Sigmoid colon (tissue), 7 donors: ENCODE data around the gene SUPT20H. TPM values are rescaled to one million over a fixed set of nuclear protein-coding genes. Genes with fewer than 3 reads are reported as not detected.

Experiments
- DNase-seq: peaks from one replicate; pipeline ENCODE4 v3.0.0-alpha.2; 2019
- H3K27ac ChIP-seq, 4 donors: fragments of 200-600 bp; sonication (generic); one replicate each; pipeline ENCODE4 v1.5.1; 2016 to 2019; ENCODE audit warnings: mild to moderate bottlenecking in 1 of 4
- H3K27me3 ChIP-seq, 3 donors: fragments of 200-600 bp; sonication (generic); one replicate each; pipeline ENCODE4 v1.5.1; 2019; ENCODE audit warnings: mild to moderate bottlenecking in 1 of 3
- H3K36me3 ChIP-seq, 4 donors: fragments of 200-600 bp; sonication (generic); one replicate each; pipeline ENCODE4 v1.5.1; 2016 to 2019
- H3K4me1 ChIP-seq, 4 donors: fragments of 200-600 bp; sonication (generic); one replicate each; pipeline ENCODE4 v1.5.1; 2017 to 2019
- H3K4me3 ChIP-seq, 4 donors: fragments of 200-600 bp; sonication (generic); one replicate each; pipeline ENCODE4 v1.5.1; 2017 to 2019; ENCODE audit warnings: mild to moderate bottlenecking in 2 of 4, moderate library complexity in 1 of 4
- H3K9me3 ChIP-seq, 4 donors: fragments of 200-600 bp in 3 of 4; sonication (generic) in 3 of 4; one replicate each; pipeline versions ENCODE4 v1.5.1 to v1.6.1; 2013 to 2019
- CTCF ChIP-seq, 4 experiments: fragments of 450-650 bp in 3 of 4; fragments of 200-600 bp in 1 of 4; IDR thresholded peaks; one replicate each; pipeline ENCODE4 v1.5.1; 2016 to 2019; ENCODE audit warnings: antibody characterized with exemption in 4 of 4, mild to moderate bottlenecking in 3 of 4, moderate library complexity in 2 of 4
- EP300 ChIP-seq, 4 donors: sonication (generic); formaldehyde crosslinking; IDR thresholded peaks; one replicate each; pipeline ENCODE4 v1.6.1; 2017; ENCODE audit warnings: antibody characterized with exemption in 4 of 4
- POLR2A ChIP-seq, 2 donors: fragments of 450-650 bp; IDR thresholded peaks; one replicate each; pipeline ENCODE4 v1.6.1; 2016; ENCODE audit warnings: antibody characterized with exemption in 2 of 2, mild to moderate bottlenecking in 2 of 2, moderate library complexity in 2 of 2
- POLR2AphosphoS5 ChIP-seq, 4 donors: sonication (generic); formaldehyde crosslinking; IDR thresholded peaks; one replicate each; pipeline ENCODE4 v1.6.1; 2017; ENCODE audit warnings: antibody characterized with exemption in 4 of 4
- WGBS, 2 donors: extraction: QIAGEN DNeasy Blood & Tissue Kit; methylation state at CpG; one replicate each; pipeline ENCODE4 v1.1.7; 2013; 5-methylcytosine and 5-hydroxymethylcytosine counted together
- intact Hi-C: fragments of 100-400 bp; cut with DNase I; formaldehyde crosslinking; loops from one replicate; pipeline ENCODE4 v1.15.1; 2023
- polyA plus RNA-seq, 3 donors: library from polyadenylated mRNA; stranded (reverse); fragments of 200-250 nt; gene quantifications; one replicate each; pipeline ENCODE4 v1.2.3, GENCODE V29; 2013
- total RNA-seq, 4 donors: library from RNA; depleted of rRNA; stranded (reverse); fragments of >200 nt; gene quantifications; one replicate each; pipeline ENCODE4 v1.1.0, GENCODE V29; 2016
- donor health status: healthy with polysubstance abuse.
- donor health status: Bipolar disorder and iron deficiency.
- donor health status: healthy.

SUPT20H gene
- total and polyA plus RNA-seq, 7 donors = 14.3 to 55.8 (median 41.8) TPM

GRCh38 chr13:36973621-36974295, 85.7 kb downstream of the SUPT20H start:
- intact Hi-C loops = no loop called here
- TF ChIP-seq POLR2AphosphoS5 (IDR thresholded peaks at IDR 0.05) (no peak), EP300 (IDR thresholded peaks at IDR 0.05) (no peak), CTCF (IDR thresholded peaks at IDR 0.05) (no peak), POLR2A (IDR thresholded peaks at IDR 0.05) (no peak)
- 81 to 93% methylated on average over 5 of the region's 5 CpGs for WGBS, 2 donors
- H3K4me3 ChIP-seq = no peak overlapping the region
- peaks cover 0 to 4% (median 0%) of the 10 kb centered on the region in 4 donors for H3K9me3 ChIP-seq
- no peaks in the 10 kb centered on the region for H3K4me1 ChIP-seq
- H3K27me3 ChIP-seq = no peaks in the 10 kb centered on the region
- no peak overlapping the region for H3K27ac ChIP-seq
- peaks cover 0 to 54% (median 7%) of the 10 kb centered on the region in 4 donors for H3K36me3 ChIP-seq
- no peak for DNase-seq

DNA sequence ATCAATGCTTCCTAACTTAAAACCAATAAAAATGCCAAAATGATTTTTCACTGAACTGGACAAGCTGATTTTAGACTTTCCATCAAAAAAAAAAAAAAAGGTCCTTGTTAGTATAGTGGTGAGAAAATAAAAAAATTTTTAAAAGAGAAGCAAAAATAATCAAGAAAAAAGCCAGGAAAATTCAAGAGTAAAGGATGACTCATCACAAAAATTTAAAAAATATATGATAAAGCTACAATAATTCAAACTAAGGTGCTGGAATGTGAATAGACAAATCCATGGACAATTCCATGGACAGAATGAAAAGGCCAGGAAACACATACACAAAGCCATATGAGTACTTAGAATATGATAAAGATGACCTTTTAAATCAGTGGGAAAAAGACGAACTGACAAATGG, 86.5 kb downstream of the SUPT20H start:
- Histone ChIP-seq H3K9me3 (peaks cover 0 to 4% (median 0%) of the 10 kb centered on the region in 4 donors), H3K27me3 (no peaks in the 10 kb centered on the region), H3K4me1 (peaks cover 0 to 7% (median 0%) of the 10 kb centered on the region in 4 donors), H3K36me3 (peaks cover 0 to 51% (median 7%) of the 10 kb centered on the region in 4 donors), H3K27ac (no peak overlapping the region), H3K4me3 (no peak overlapping the region)
- WGBS, 2 donors = 94 to 100% methylated on average over 1 of the region's 1 CpG
- intact Hi-C loops = no loop called here
- DNase-seq = no peak
- no peak for TF ChIP-seq EP300 (IDR thresholded peaks at IDR 0.05)
- TF ChIP-seq POLR2A (IDR thresholded peaks at IDR 0.05) = no peak

- no peaks in the 10 kb centered on the region for H3K27me3 ChIP-seq
- intact Hi-C loops = no loop called here
- H3K4me3 ChIP-seq = no peak overlapping the region
- H3K36me3 ChIP-seq = peaks cover 0 to 87% (median 15%) of the 10 kb centered on the region in 4 donors
- 95 to 98% methylated on average over 4 of the region's 4 CpGs for WGBS, 2 donors
- H3K4me1 ChIP-seq = peaks cover 0 to 12% (median 0%) of the 10 kb centered on the region in 4 donors
- TF ChIP-seq POLR2AphosphoS5 (IDR thresholded peaks at IDR 0.05) (no peak), CTCF (IDR thresholded peaks at IDR 0.05) (no peak), POLR2A (IDR thresholded peaks at IDR 0.05) (no peak), EP300 (IDR thresholded peaks at IDR 0.05) (no peak)
- DNase-seq = no peak
- H3K27ac ChIP-seq = no peak overlapping the region
- no peaks in the 10 kb centered on the region for H3K9me3 ChIP-seq
Observed at GRCh38 chr13:36966404-36966803, 93.1 kb downstream of the SUPT20H start.

DNA sequence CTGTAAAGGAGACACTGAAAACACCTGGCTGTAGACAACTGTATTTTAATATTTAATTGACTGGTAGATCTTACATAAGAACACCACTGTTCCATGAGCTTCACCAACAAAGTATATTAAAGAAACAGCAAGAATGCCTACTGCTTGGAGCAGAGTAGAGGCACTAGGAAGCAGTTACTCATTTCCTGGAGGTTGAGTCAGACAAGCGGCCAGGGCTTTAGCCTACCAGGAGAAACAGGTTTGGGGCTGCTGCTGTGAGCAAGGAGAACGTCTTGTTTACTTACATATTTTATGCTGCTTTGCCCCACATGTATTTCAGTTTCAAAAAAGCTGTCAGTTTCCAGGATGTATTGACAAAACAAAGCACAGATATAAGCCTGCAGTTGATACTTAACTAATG, 93.7 kb downstream of the SUPT20H start:
- H3K27ac ChIP-seq = no peak overlapping the region
- peaks cover 0 to 87% (median 13%) of the 10 kb centered on the region in 4 donors for H3K36me3 ChIP-seq
- H3K4me3 ChIP-seq = no peak overlapping the region
- WGBS, 2 donors = 76 to 82% methylated on average over 2 of the region's 2 CpGs
- H3K27me3 ChIP-seq = no peaks in the 10 kb centered on the region
- intact Hi-C loops = no loop called here
- H3K4me1 ChIP-seq = peaks cover 0 to 12% (median 0%) of the 10 kb centered on the region in 4 donors
- H3K9me3 ChIP-seq = no peaks in the 10 kb centered on the region
- no peak for DNase-seq
- TF ChIP-seq EP300 (IDR thresholded peaks at IDR 0.05) = no peak
- no peak for TF ChIP-seq CTCF (IDR thresholded peaks at IDR 0.05)
- no peak for TF ChIP-seq POLR2AphosphoS5 (IDR thresholded peaks at IDR 0.05)
- no peak for TF ChIP-seq POLR2A (IDR thresholded peaks at IDR 0.05)

DNA sequence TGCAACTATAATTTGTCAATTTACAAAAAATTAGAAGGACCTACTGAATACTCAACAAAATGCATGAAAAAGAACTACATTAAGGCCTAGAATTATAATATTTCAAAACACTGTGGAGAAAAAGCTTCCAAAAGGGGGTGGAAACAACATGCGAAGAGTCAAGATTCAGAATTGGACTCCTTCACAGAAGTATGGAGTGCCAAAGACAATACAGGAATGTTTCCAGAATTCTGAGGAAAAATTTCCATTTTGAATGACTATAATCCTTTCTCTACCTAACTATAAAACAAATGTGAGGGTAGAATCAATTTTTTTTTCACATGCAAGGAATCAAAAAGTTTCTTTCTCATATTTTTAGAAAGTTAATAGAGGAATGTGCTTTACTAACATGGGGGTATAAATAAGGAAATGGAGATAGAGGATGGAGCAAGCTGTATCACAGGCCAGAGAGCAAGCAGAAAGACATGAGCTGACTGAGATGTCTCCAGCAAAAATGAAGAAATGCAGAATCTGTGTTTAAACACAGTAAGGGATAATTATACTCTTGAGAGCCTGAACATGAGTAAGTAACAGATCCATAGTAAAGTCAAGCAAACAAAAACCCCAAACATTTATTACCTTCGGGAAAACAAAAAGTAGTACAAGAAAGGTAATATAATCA, 99.9 kb downstream of the SUPT20H start:
- Histone ChIP-seq H3K9me3 (no peaks in the 10 kb centered on the region), H3K4me3 (no peak overlapping the region), H3K4me1 (no peaks in the 10 kb centered on the region), H3K27me3 (no peaks in the 10 kb centered on the region), H3K36me3 (peaks cover 0 to 46% (median 9%) of the 10 kb centered on the region in 4 donors), H3K27ac (no peak overlapping the region)
- intact Hi-C loops = no loop called here
- 89 to 91% methylated on average over 2 of the region's 2 CpGs for WGBS, 2 donors
- TF ChIP-seq CTCF (IDR thresholded peaks at IDR 0.05) = no peak
- no peak for TF ChIP-seq EP300 (IDR thresholded peaks at IDR 0.05)
- TF ChIP-seq POLR2A (IDR thresholded peaks at IDR 0.05) = no peak
- no peak for TF ChIP-seq POLR2AphosphoS5 (IDR thresholded peaks at IDR 0.05)
- no peak for DNase-seq
